Measurements from ENCODE around the gene CCDC174.

DNA sequence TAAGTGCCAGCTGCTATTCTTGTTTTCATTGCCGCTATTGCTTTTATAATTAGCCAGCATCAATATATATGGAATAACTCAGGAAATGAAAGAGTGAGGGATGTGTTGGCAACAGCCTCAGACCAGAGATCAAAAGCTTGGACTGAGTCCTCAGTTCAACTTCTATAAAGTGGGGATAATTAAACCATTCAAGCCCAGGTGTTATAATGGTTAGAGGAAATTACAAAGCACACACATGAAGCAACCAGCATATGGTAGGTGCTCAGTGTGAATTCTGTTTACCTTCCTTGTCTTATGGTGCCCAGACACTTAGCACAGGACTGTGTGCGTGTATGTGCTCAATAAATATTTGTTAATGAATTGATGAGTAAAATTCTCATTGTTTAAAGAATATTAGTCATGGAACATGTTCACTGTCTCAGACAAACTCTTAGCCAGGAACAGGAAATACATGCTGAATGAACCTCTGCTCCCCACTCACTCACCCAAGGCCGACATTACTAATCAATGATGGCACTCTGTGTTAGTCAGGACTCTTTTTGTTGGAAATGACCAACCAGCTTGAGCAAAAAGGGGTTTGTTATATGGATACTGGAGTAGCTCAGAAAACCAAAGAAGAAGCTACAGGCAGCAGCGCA, 16.7 kb upstream of the CCDC174 start:
- TF ChIP-seq, protein P1, sequence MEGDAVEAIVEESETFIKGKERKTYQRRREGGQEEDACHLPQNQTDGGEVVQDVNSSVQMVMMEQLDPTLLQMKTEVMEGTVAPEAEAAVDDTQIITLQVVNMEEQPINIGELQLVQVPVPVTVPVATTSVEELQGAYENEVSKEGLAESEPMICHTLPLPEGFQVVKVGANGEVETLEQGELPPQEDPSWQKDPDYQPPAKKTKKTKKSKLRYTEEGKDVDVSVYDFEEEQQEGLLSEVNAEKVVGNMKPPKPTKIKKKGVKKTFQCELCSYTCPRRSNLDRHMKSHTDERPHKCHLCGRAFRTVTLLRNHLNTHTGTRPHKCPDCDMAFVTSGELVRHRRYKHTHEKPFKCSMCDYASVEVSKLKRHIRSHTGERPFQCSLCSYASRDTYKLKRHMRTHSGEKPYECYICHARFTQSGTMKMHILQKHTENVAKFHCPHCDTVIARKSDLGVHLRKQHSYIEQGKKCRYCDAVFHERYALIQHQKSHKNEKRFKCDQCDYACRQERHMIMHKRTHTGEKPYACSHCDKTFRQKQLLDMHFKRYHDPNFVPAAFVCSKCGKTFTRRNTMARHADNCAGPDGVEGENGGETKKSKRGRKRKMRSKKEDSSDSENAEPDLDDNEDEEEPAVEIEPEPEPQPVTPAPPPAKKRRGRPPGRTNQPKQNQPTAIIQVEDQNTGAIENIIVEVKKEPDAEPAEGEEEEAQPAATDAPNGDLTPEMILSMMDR (conservative IDR thresholded peaks at IDR 0.05; ENCODE audit: low read length): no peak
- no peak for TF ChIP-seq EZH2phosphoT487 (IDR thresholded peaks at IDR 0.05; ENCODE audit: borderline replicate concordance)

Measured in Loucy (cell line).